Esophagus (tissue), 2 donors: ENCODE results near the gene IFT88. TPM values are rescaled to one million over a fixed set of nuclear protein-coding genes. Genes with fewer than 3 reads are reported as not detected.

ENCODE experiments used
- H3K27ac ChIP-seq, 2 donors: one replicate each; pipeline ENCODE4 v1.5.1; 2013; ENCODE audit warnings: low read depth in 2 of 2, mild to moderate bottlenecking in 2 of 2, inconsistent platforms in 1 of 2, low read length in 1 of 2, moderate library complexity in 1 of 2
- H3K27me3 ChIP-seq, 2 donors: one replicate each; pipeline ENCODE4 v1.6.1; 2013; ENCODE audit warnings: low read length in 2 of 2, control low read depth in 1 of 2, mild to moderate bottlenecking in 1 of 2; ENCODE audit not compliant: insufficient read depth in 2 of 2, control insufficient read depth in 1 of 2
- H3K36me3 ChIP-seq, 2 donors: one replicate each; pipeline ENCODE4 v1.6.1; 2013; ENCODE audit warnings: low read length in 1 of 2; ENCODE audit not compliant: control insufficient read depth in 2 of 2, insufficient read depth in 2 of 2
- H3K4me1 ChIP-seq, 2 donors: one replicate each; pipeline ENCODE4 v1.6.1; 2013; ENCODE audit warnings: low read length in 1 of 2; ENCODE audit not compliant: control insufficient read depth in 2 of 2, insufficient read depth in 2 of 2
- H3K4me3 ChIP-seq, 2 donors: one replicate each; pipeline ENCODE4 v1.5.1; 2013; ENCODE audit warnings: low read length in 2 of 2, mild to moderate bottlenecking in 2 of 2, low read depth in 1 of 2, moderate library complexity in 1 of 2
- H3K9me3 ChIP-seq, 2 donors: one replicate each; pipeline ENCODE4 v1.6.1; 2013; ENCODE audit warnings: mild to moderate bottlenecking in 2 of 2, low read depth in 1 of 2, low read length in 1 of 2, moderate library complexity in 1 of 2; ENCODE audit not compliant: control insufficient read depth in 2 of 2, insufficient read depth in 1 of 2
- WGBS, 2 donors: extraction: QIAGEN DNeasy Blood & Tissue Kit; methylation state at CpG; one replicate each; pipeline ENCODE4 v1.1.7; 2013; 5-methylcytosine and 5-hydroxymethylcytosine counted together
- polyA plus RNA-seq, 2 donors: library from polyadenylated mRNA; stranded (reverse); fragments of 200-250 nt; gene quantifications; one replicate each; pipeline ENCODE4 v1.2.3, GENCODE V29; 2013
- donor health status: healthy with polysubstance abuse.
- donor health status: Bipolar disorder and iron deficiency.

The IFT88 gene
- polyA plus RNA-seq, 2 donors, result 3.1 TPM

GRCh38 chr13:20715330-20715712 lies 148.4 kb downstream of the IFT88 start:
- Histone ChIP-seq H3K9me3 (peaks cover 0 to 6% of the 10 kb centered on the region in 2 donors), H3K4me3 (no peak overlapping the region), H3K27me3 (no peaks in the 10 kb centered on the region), H3K36me3 (no peaks in the 10 kb centered on the region), H3K4me1 (peaks cover 0 to 2% of the 10 kb centered on the region in 2 donors), H3K27ac (no peak overlapping the region)
- WGBS, 2 donors, result 74 to 82% methylated on average over 6 of the region's 6 CpGs

GRCh38 chr13:20716951-20717350 lies 150.0 kb downstream of the IFT88 start:
- H3K4me3 ChIP-seq, result no peak overlapping the region
- H3K36me3 ChIP-seq, result no peaks in the 10 kb centered on the region
- H3K27me3 ChIP-seq, result no peaks in the 10 kb centered on the region
- peaks cover 6% of the 10 kb centered on the region in 2 donors for H3K4me1 ChIP-seq
- WGBS, 2 donors, result 55 to 62% methylated on average over 15 of the region's 15 CpGs
- H3K9me3 ChIP-seq, result peaks cover 0 to 6% of the 10 kb centered on the region in 2 donors
- no peak overlapping the region for H3K27ac ChIP-seq

GRCh38 chr13:20717581-20718542 lies 150.9 kb downstream of the IFT88 start:
- 91 to 92% methylated on average over 44 of the region's 44 CpGs for WGBS, 2 donors
- Histone ChIP-seq H3K36me3 (no peaks in the 10 kb centered on the region), H3K4me3 (no peak overlapping the region), H3K27me3 (no peaks in the 10 kb centered on the region), H3K4me1 (peaks cover 5 to 6% of the 10 kb centered on the region in 2 donors), H3K27ac (no peak overlapping the region), H3K9me3 (peaks cover 0 to 6% of the 10 kb centered on the region in 2 donors)

- no peak overlapping the region for H3K27ac ChIP-seq
- no peaks in the 10 kb centered on the region for H3K36me3 ChIP-seq
- H3K27me3 ChIP-seq, result no peaks in the 10 kb centered on the region
- no peak overlapping the region for H3K4me3 ChIP-seq
- peaks cover 0 to 6% of the 10 kb centered on the region in 2 donors for H3K9me3 ChIP-seq
- WGBS, 2 donors, result 74 to 79% methylated on average over 12 of the region's 12 CpGs
- H3K4me1 ChIP-seq, result peaks cover 3 to 6% of the 10 kb centered on the region in 2 donors
Measured at GRCh38 chr13:20718958-20719566, 152.1 kb downstream of the IFT88 start.

GRCh38 chr13:20719783-20720182 lies 152.8 kb downstream of the IFT88 start:
- 79 to 83% methylated on average over 13 of the region's 13 CpGs for WGBS, 2 donors
- peaks cover 3 to 6% of the 10 kb centered on the region in 2 donors for H3K4me1 ChIP-seq

GRCh38 chr13:20720499-20720898 lies 153.5 kb downstream of the IFT88 start:
- Histone ChIP-seq H3K4me1 (peaks cover 3 to 6% of the 10 kb centered on the region in 2 donors), H3K4me3 (no peak overlapping the region), H3K27me3 (no peaks in the 10 kb centered on the region), H3K36me3 (no peaks in the 10 kb centered on the region), H3K27ac (no peak overlapping the region), H3K9me3 (peaks cover 0 to 6% of the 10 kb centered on the region in 2 donors)
- 92 to 93% methylated on average over 11 of the region's 11 CpGs for WGBS, 2 donors

More at GRCh38 chr13:20719783-20720182, 152.8 kb downstream of the IFT88 start:
- no peaks in the 10 kb centered on the region for H3K36me3 ChIP-seq
- peaks cover 0 to 6% of the 10 kb centered on the region in 2 donors for H3K9me3 ChIP-seq
- H3K4me3 ChIP-seq, result no peak overlapping the region
- no peak overlapping the region for H3K27ac ChIP-seq
- H3K27me3 ChIP-seq, result no peaks in the 10 kb centered on the region

- Histone ChIP-seq H3K4me1 (peaks cover 3 to 6% of the 10 kb centered on the region in 2 donors), H3K4me3 (no peak overlapping the region), H3K36me3 (no peaks in the 10 kb centered on the region), H3K27me3 (no peaks in the 10 kb centered on the region), H3K27ac (no peak overlapping the region), H3K9me3 (peaks cover 0 to 6% of the 10 kb centered on the region in 2 donors)
- WGBS, 2 donors, result 64 to 82% methylated on average over 16 of the region's 16 CpGs
Measured at GRCh38 chr13:20721058-20721453, 154.1 kb downstream of the IFT88 start.

- Histone ChIP-seq H3K4me3 (peak overlapping the region; percentile 37 to 40), H3K9me3 (peaks cover 0 to 6% of the 10 kb centered on the region in 2 donors), H3K27ac (no peak overlapping the region), H3K4me1 (peaks cover 3 to 6% of the 10 kb centered on the region in 2 donors), H3K36me3 (no peaks in the 10 kb centered on the region), H3K27me3 (no peaks in the 10 kb centered on the region)
- 17 to 21% methylated on average over 76 to 81 of the region's 81 CpGs for WGBS, 2 donors
Measured at GRCh38 chr13:20721454-20722357, 154.7 kb downstream of the IFT88 start.

GRCh38 chr13:20727856-20728255 lies 160.9 kb downstream of the IFT88 start:
- Histone ChIP-seq H3K4me1 (no peaks in the 10 kb centered on the region), H3K9me3 (peaks cover 0 to 4% of the 10 kb centered on the region in 2 donors), H3K27ac (no peak overlapping the region), H3K36me3 (no peaks in the 10 kb centered on the region), H3K27me3 (no peaks in the 10 kb centered on the region), H3K4me3 (no peak overlapping the region)
- 91 to 96% methylated on average over 6 of the region's 6 CpGs for WGBS, 2 donors
